K562 (cell line): ENCODE results near the gene GRAMD2B. TPM values are rescaled to one million over a fixed set of nuclear protein-coding genes. Genes with fewer than 3 reads are reported as not detected.

Experiments used
- ATAC-seq: fragments of 200-7000 bp; cut with Tn5 transposase; 3 replicates; pipeline ENCODE4 v1.9.1; 2020; ENCODE audit warnings: moderate library complexity
- BruUV-seq: library from RNA; stranded (reverse); fragments of 400-500 nt; replicated peaks from 2 replicates; lab custom pipeline; 2021; lab: Mats Ljungman, UMichigan
- CTCF ChIA-PET: fragments of 300-600 bp; formaldehyde crosslinking; extraction: SDS; loops from one replicate; lab custom pipeline; 2021; ENCODE audit warnings: low intra/inter-chr PET ratio; lab: Yijun Ruan, JAX
- POLR2A ChIA-PET: fragments of 300-600, 350-650 bp; sonication (Branson Sonifier 250); formaldehyde crosslinking; extraction: SDS; loops from one replicate; lab custom pipeline; 2021; ENCODE audit warnings: antibody characterized with exemption, inconsistent platforms; lab: Yijun Ruan, JAX
- DNase-seq, 4 experiments: peaks; one replicate each; pipeline versions ENCODE4 v3.0.0 to v3.0.0-alpha.2; 2011 to 2018; ENCODE audit warnings: low spot score in 3 of 4, mixed read lengths in 3 of 4; ENCODE audit errors: extremely low read depth in 1 of 4
- FAIRE-seq: peaks from 2 replicates; lab custom pipeline; 2011; peaks lifted over from hg19 to GRCh38; lab: Jason Lieb, UNC
- H2AFZ ChIP-seq: 2 replicates; pipeline ENCODE4 v1.6.0; 2011; ENCODE audit warnings: low read depth, low read length, control low read depth, inconsistent platforms
- H3K27ac ChIP-seq: fragments of 200-600 bp; 3 replicates; pipeline ENCODE4 v1.8.0; 2011; ENCODE audit warnings: low read depth, mild to moderate bottlenecking, control low read depth, inconsistent platforms, low read length, moderate library complexity, mixed read lengths; ENCODE audit errors: extremely low read depth
- H3K27me3 ChIP-seq, 2 experiments: fragments of 300-600 bp in 1 of 2; 2 replicates in 1 of 2; 3 replicates in 1 of 2; pipeline versions ENCODE4 v1.6.0 to v1.8.0; 2011; ENCODE audit warnings: inconsistent platforms in 2 of 2, low read length in 2 of 2, mild to moderate bottlenecking in 1 of 2, mixed read lengths in 1 of 2, moderate library complexity in 1 of 2; ENCODE audit not compliant: control insufficient read depth in 2 of 2, insufficient read depth in 2 of 2
- H3K36me3 ChIP-seq: fragments of 300-600 bp; 3 replicates; pipeline ENCODE4 v1.8.0; 2011; ENCODE audit warnings: mild to moderate bottlenecking, low read length, inconsistent platforms; ENCODE audit not compliant: control insufficient read depth, insufficient read depth
- H3K4me1 ChIP-seq, 2 experiments: fragments of 200-600 bp in 1 of 2; replicated peaks in 1 of 2; 2 replicates in 1 of 2; 3 replicates in 1 of 2; pipeline versions ENCODE4 v1.5.1 to v1.8.0; 2011; ENCODE audit warnings: inconsistent platforms in 2 of 2, low read length in 2 of 2, mild to moderate bottlenecking in 1 of 2, mixed read lengths in 1 of 2, moderate library complexity in 1 of 2; ENCODE audit not compliant: control insufficient read depth in 2 of 2, insufficient read depth in 2 of 2
- H3K4me2 ChIP-seq: 2 replicates; pipeline ENCODE4 v1.6.1; 2011; ENCODE audit warnings: low read length, control low read depth, inconsistent platforms, mixed read lengths; ENCODE audit not compliant: insufficient read depth
- H3K4me3 ChIP-seq: fragments of 200-600 bp; sonication (generic), shearing (Covaris generic); 2 replicates; pipeline ENCODE4 v1.5.1; 2016; ENCODE audit warnings: control low read depth, inconsistent platforms
- H3K79me2 ChIP-seq: fragments of 200-600 bp; 3 replicates; pipeline ENCODE4 v1.8.0; 2011; ENCODE audit warnings: low read length, inconsistent platforms; ENCODE audit not compliant: control insufficient read depth, insufficient read depth
- H3K9ac ChIP-seq, 2 experiments: 2 replicates each; pipeline versions ENCODE4 v1.6.0 to v1.6.1; 2011; ENCODE audit warnings: low read depth in 2 of 2, low read length in 2 of 2, control low read depth in 1 of 2, inconsistent platforms in 1 of 2, mild to moderate bottlenecking in 1 of 2, mixed read lengths in 1 of 2; ENCODE audit not compliant: insufficient read depth in 1 of 2
- H3K9me1 ChIP-seq: one replicate; pipeline ENCODE4 v1.6.0; 2011; ENCODE audit warnings: inconsistent platforms, mild to moderate bottlenecking, low read length, moderate library complexity; ENCODE audit not compliant: control insufficient read depth, insufficient read depth
- H3K9me3 ChIP-seq: replicated peaks from 2 replicates; pipeline ENCODE4 v1.5.1; 2011; ENCODE audit warnings: low read depth, low read length, inconsistent platforms; ENCODE audit not compliant: control insufficient read depth, insufficient read depth
- H4K20me1 ChIP-seq: replicated peaks from 2 replicates; pipeline ENCODE4 v1.6.1; 2011; ENCODE audit warnings: low read length, inconsistent platforms, mixed read lengths; ENCODE audit not compliant: control insufficient read depth, insufficient read depth
- CREM ChIP-seq: IDR thresholded peaks from 2 replicates; pipeline ENCODE4 v1.6.1; 2014; ENCODE audit warnings: antibody characterized with exemption, low read depth
- DDX20 ChIP-seq: fragments of 450-650 bp; IDR thresholded peaks from 2 replicates; pipeline ENCODE4 v1.6.1; 2016; ENCODE audit warnings: missing genetic modification characterization, low read depth, mild to moderate bottlenecking, missing compliant biosample characterization, moderate library complexity
- FOS ChIP-seq: IDR thresholded peaks from 3 replicates; pipeline ENCODE4 v1.6.1; 2011; ENCODE audit not compliant: insufficient read length; ENCODE audit errors: extremely low read depth
- KAT7 ChIP-seq: sonication (generic); formaldehyde crosslinking; IDR thresholded peaks from 2 replicates; pipeline ENCODE4 v1.8.0; 2022; ENCODE audit warnings: missing genetic modification reagents, mild to moderate bottlenecking, borderline replicate concordance
- NFE2 ChIP-seq: IDR thresholded peaks from 2 replicates; pipeline ENCODE4 v1.6.1; 2014; ENCODE audit warnings: antibody characterized with exemption, low read depth
- PHB ChIP-seq: fragments of 250-450 bp; sonication (Bioruptor Pico); IDR thresholded peaks from 2 replicates; pipeline ENCODE4 v1.5.0; 2021
- RB1 ChIP-seq: fragments of 450-650 bp; IDR thresholded peaks from 2 replicates; pipeline ENCODE4 v1.6.1; 2017; ENCODE audit warnings: low read depth, mild to moderate bottlenecking
- SREBF2 ChIP-seq: sonication (generic); formaldehyde crosslinking; IDR thresholded peaks from 2 replicates; pipeline ENCODE4 v1.4.0; 2020; ENCODE audit warnings: mild to moderate bottlenecking, missing genetic modification reagents
- U2AF2 ChIP-seq: fragments of 200-400 bp; formaldehyde crosslinking; optimal IDR thresholded peaks from 2 replicates; pipeline ENCODE3; 2017; ENCODE audit warnings: low read depth, mild to moderate bottlenecking, low read length
- ZNF175 ChIP-seq: fragments of 200-800 bp; sonication (Bioruptor generic); IDR thresholded peaks from 2 replicates; pipeline ENCODE4 v1.6.1; 2016; ENCODE audit warnings: low read depth, mild to moderate bottlenecking, missing genetic modification characterization, missing compliant biosample characterization
- ZNF384 ChIP-seq: IDR thresholded peaks from 2 replicates; pipeline ENCODE4 v1.6.1; 2012; ENCODE audit warnings: low read depth, low read length, improper control_type of control experiment
- ZNF436 ChIP-seq: fragments of 250-450, 450-650 bp; sonication (Bioruptor Pico); formaldehyde crosslinking; IDR thresholded peaks from 2 replicates; pipeline ENCODE4 v1.7.0; 2020; ENCODE audit warnings: mild to moderate bottlenecking
- ZNF778 ChIP-seq: fragments of 450-650 bp; formaldehyde crosslinking; IDR thresholded peaks from 2 replicates; pipeline ENCODE4 v1.4.0; 2020; ENCODE audit warnings: mild to moderate bottlenecking, moderate library complexity
- WGBS: fragments of 100-300 bp; shearing (Covaris generic); methylation state at CpG from one replicate; pipeline ENCODE4 v1.1.6; 2016; ENCODE audit warnings: low coverage, mixed read lengths; ENCODE audit not compliant: insufficient coverage; ENCODE audit errors: missing lambda C conversion rate; 5-methylcytosine and 5-hydroxymethylcytosine counted together
- in situ Hi-C: fragments of 300-500 bp; cut with MboI; formaldehyde crosslinking; loops from 4 replicates; pipeline ENCODE4 v1.15.0; 2018; ENCODE audit warnings: inconsistent platforms, mixed read lengths
- intact Hi-C: fragments of 100-400 bp; cut with micrococcal nuclease; formaldehyde crosslinking; loops from 2 replicates; pipeline ENCODE4 v1.14.2; 2022
- polyA plus RNA-seq, 8 experiments: library from polyadenylated mRNA; depleted of rRNA in 4 of 8; stranded (reverse) in 5 of 8; unstranded in 3 of 8; fragments of >200 nt; fragmentation: Nextera tagmentation in 2 of 8; fragmentation: Illumina TruSeq in 1 of 8; extraction: Ambion mirVana in 2 of 8; extraction: Trizol in 1 of 8; gene quantifications; 2 replicates each; pipeline versions ENCODE4 v1.2.1 to v1.2.3, GENCODE V29; 2011 to 2014; ENCODE audit warnings: inconsistent platforms in 1 of 8, missing spikeins in 1 of 8
- total RNA-seq, 7 experiments: library from RNA; depleted of rRNA in 6 of 7; stranded (reverse); fragments of >200 nt in 6 of 7; fragmentation: Illumina TruSeq in 2 of 7; extraction: Trizol in 2 of 7; gene quantifications; 2 replicates each; pipeline versions ENCODE4 v1.2.1 to v1.2.3, GENCODE V29; 2011 to 2021; ENCODE audit warnings: low replicate concordance in 1 of 7
- TF ChIP-seq, protein P1 (sequence below): fragments of 250-450 bp; sonication (Bioruptor Pico); IDR thresholded peaks from 2 replicates; pipeline ENCODE4 v1.8.0; 2022; ENCODE audit warnings: moderate library complexity, mild to moderate bottlenecking, inconsistent platforms
- TF ChIP-seq, protein P2 (sequence below): fragments of 450-650 bp; formaldehyde crosslinking; conservative IDR thresholded peaks from 2 replicates; pipeline ENCODE4 v1.4.0; 2022; ENCODE audit warnings: mild to moderate bottlenecking, missing genetic modification characterization
- TF ChIP-seq, protein P3 (sequence below): fragments of 250-450 bp; sonication (Bioruptor Pico); IDR thresholded peaks from 2 replicates; pipeline ENCODE4 v1.8.0; 2021; ENCODE audit warnings: mild to moderate bottlenecking, moderate library complexity

The GRAMD2B gene
- total and polyA plus RNA-seq, 9 of the 15 experiments (the other 6 are each of a cell fraction or from before 2014, with no cell fraction given), result 0.32 to 4.2 (median 1.4) TPM

DNA sequence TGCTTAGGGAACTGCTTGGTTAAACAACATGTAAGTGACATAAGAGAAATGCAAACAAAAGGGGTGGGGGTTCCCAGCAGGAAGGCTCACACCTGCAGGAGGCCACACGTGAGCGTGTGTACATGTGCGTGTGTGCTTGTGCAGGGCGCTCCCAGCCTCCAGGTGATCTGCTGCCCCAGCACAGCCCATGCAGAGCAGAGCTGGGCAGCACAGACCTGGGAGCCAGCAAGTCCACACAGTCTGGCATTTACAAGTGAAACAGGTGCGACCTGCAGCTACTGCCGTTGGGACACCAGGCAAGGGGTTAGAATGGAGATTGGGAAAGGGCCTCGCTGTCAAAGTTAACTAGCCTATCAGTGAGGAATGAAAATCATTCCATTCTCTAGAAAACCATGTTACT is 41.8 kb downstream of the GRAMD2B start:
- H3K9me1 ChIP-seq, result peaks cover 3% of the 10 kb centered on the region
- no peak overlapping the region for H3K4me3 ChIP-seq
- BruUV-seq, result no TSS peak
- peaks cover 0 to 11% of the 10 kb centered on the region in 2 experiments; a peak in 3 of 5 replicates for H3K27me3 ChIP-seq
- H2AFZ ChIP-seq, result no peak overlapping the region
- ATAC-seq (peak; percentile 50), FAIRE-seq (no peak), DNase-seq (no peak)
- no peak for TF ChIP-seq SREBF2 (CRISPR knock-in tag)
- TF ChIP-seq, protein P1, sequence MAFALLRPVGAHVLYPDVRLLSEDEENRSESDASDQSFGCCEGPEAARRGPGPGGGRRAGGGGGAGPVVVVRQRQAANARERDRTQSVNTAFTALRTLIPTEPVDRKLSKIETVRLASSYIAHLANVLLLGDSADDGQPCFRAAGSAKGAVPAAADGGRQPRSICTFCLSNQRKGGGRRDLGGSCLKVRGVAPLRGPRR, result no peak
- TF ChIP-seq, protein P2, sequence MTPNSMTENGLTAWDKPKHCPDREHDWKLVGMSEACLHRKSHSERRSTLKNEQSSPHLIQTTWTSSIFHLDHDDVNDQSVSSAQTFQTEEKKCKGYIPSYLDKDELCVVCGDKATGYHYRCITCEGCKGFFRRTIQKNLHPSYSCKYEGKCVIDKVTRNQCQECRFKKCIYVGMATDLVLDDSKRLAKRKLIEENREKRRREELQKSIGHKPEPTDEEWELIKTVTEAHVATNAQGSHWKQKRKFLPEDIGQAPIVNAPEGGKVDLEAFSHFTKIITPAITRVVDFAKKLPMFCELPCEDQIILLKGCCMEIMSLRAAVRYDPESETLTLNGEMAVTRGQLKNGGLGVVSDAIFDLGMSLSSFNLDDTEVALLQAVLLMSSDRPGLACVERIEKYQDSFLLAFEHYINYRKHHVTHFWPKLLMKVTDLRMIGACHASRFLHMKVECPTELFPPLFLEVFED, result no peak
- TF ChIP-seq KAT7 (CRISPR knock-in tag), result no peak
- no peak for TF ChIP-seq ZNF384
- TF ChIP-seq NFE2, result no peak
- no peak for TF ChIP-seq RB1
- no peak for TF ChIP-seq ZNF175 (CRISPR knock-in tag)
- no peak for TF ChIP-seq ZNF436 (CRISPR knock-in tag)
- no peak for TF ChIP-seq U2AF2
- TF ChIP-seq FOS, result no peak
- TF ChIP-seq ZNF778 (CRISPR knock-in tag), result no peak
- no peak for TF ChIP-seq DDX20
- TF ChIP-seq, protein P3, sequence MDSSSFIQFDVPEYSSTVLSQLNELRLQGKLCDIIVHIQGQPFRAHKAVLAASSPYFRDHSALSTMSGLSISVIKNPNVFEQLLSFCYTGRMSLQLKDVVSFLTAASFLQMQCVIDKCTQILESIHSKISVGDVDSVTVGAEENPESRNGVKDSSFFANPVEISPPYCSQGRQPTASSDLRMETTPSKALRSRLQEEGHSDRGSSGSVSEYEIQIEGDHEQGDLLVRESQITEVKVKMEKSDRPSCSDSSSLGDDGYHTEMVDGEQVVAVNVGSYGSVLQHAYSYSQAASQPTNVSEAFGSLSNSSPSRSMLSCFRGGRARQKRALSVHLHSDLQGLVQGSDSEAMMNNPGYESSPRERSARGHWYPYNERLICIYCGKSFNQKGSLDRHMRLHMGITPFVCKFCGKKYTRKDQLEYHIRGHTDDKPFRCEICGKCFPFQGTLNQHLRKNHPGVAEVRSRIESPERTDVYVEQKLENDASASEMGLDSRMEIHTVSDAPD (CRISPR knock-in tag), result no peak
- TF ChIP-seq CREM, result no peak
- no peak for TF ChIP-seq PHB (CRISPR knock-in tag)
- CTCF ChIA-PET, result no interaction called here
- H3K4me1 ChIP-seq, result peaks cover 0 to 3% of the 10 kb centered on the region in 2 experiments; a peak in 2 of 5 replicates
- intact Hi-C loops, result no loop called here
- H3K4me2 ChIP-seq, result no peak overlapping the region
- in situ Hi-C loops, result no loop called here
- H3K9me3 ChIP-seq, result no peaks in the 10 kb centered on the region
- H3K27ac ChIP-seq, result no peak overlapping the region
- no peaks in the 10 kb centered on the region for H3K36me3 ChIP-seq
- H4K20me1 ChIP-seq, result no peaks in the 10 kb centered on the region
- WGBS, result 17% methylated on average over 7 of the region's 7 CpGs
- H3K9ac ChIP-seq, result no peak overlapping the region
- POLR2A ChIA-PET, result interaction anchor here (1.6 kb wide), 1 partner anchor 68 kb away, joined by 3 read pairs; no protein-coding TSS in a partner anchor
- no peaks in the 10 kb centered on the region for H3K79me2 ChIP-seq
